Esophagus muscularis mucosa (tissue), 4 donors: ENCODE measurements around the gene CLPSL1. TPM values are rescaled to one million over a fixed set of nuclear protein-coding genes. Genes with fewer than 3 reads are reported as not detected.

Experiments used
- DNase-seq: peaks from one replicate; pipeline ENCODE4 v3.0.0-alpha.2; 2017; ENCODE audit errors: extremely low spot score
- H3K27ac ChIP-seq, 4 donors: fragments of 200-600 bp; sonication (generic); replicated peaks in 1 of 4; 1 replicate in 3 of 4; 2 replicates in 1 of 4; pipeline ENCODE4 v1.5.1; 2016 to 2019; ENCODE audit warnings: mild to moderate bottlenecking in 1 of 4
- H3K27me3 ChIP-seq, 4 donors: fragments of 200-600 bp; sonication (generic); one replicate each; pipeline versions ENCODE4 v1.5.1 to v1.6.0; 2016 to 2019
- H3K36me3 ChIP-seq, 4 donors: fragments of 200-600 bp; sonication (generic); one replicate each; pipeline ENCODE4 v1.5.1; 2016 to 2019
- H3K4me1 ChIP-seq, 4 donors: fragments of 200-600 bp; sonication (generic); one replicate each; pipeline ENCODE4 v1.5.1; 2016 to 2019
- H3K4me3 ChIP-seq, 4 donors: fragments of 200-600 bp; sonication (generic); 1 replicate in 2 of 4; 2 replicates in 2 of 4; pipeline ENCODE4 v1.5.1; 2016 to 2019; ENCODE audit warnings: mild to moderate bottlenecking in 4 of 4, moderate library complexity in 1 of 4
- H3K9me3 ChIP-seq, 4 donors: fragments of 200-600 bp; sonication (generic); 1 replicate in 3 of 4; 2 replicates in 1 of 4; pipeline ENCODE4 v1.5.1; 2016 to 2019
- EP300 ChIP-seq: sonication (generic); formaldehyde crosslinking; IDR thresholded peaks from one replicate; pipeline ENCODE4 v1.6.1; 2017; ENCODE audit warnings: antibody characterized with exemption
- POLR2A ChIP-seq: fragments of 450-650 bp; IDR thresholded peaks from one replicate; pipeline ENCODE4 v1.6.1; 2017; ENCODE audit warnings: antibody characterized with exemption, moderate library complexity, mild to moderate bottlenecking, low read depth
- POLR2AphosphoS5 ChIP-seq, 2 donors: sonication (generic); formaldehyde crosslinking; IDR thresholded peaks; one replicate each; pipeline ENCODE4 v1.6.1; 2017; ENCODE audit warnings: antibody characterized with exemption in 2 of 2
- WGBS: methylation state at CpG from one replicate; pipeline ENCODE4 v1.1.5; 2018; 5-methylcytosine and 5-hydroxymethylcytosine counted together
- intact Hi-C: fragments of 100-400 bp; cut with DNase I; formaldehyde crosslinking; loops from one replicate; pipeline ENCODE4 v1.15.1; 2023
- total RNA-seq, 4 donors: library from RNA; depleted of rRNA; stranded (reverse); fragments of >200 nt; gene quantifications; one replicate each; pipeline versions ENCODE4 v1.1.0 to v1.2.1, GENCODE V29; 2016
- TF ChIP-seq, protein P1 (sequence below), 3 experiments: fragments of 200-600 bp in 2 of 3; fragments of 450-650 bp in 1 of 3; sonication (generic) in 2 of 3; IDR thresholded peaks; one replicate each; pipeline ENCODE4 v1.5.1; 2017 to 2019; ENCODE audit warnings: antibody characterized with exemption in 3 of 3, mild to moderate bottlenecking in 2 of 3, moderate library complexity in 1 of 3

CLPSL1 gene
- total RNA-seq, 4 donors from 2014 or later: not detected

DNA sequence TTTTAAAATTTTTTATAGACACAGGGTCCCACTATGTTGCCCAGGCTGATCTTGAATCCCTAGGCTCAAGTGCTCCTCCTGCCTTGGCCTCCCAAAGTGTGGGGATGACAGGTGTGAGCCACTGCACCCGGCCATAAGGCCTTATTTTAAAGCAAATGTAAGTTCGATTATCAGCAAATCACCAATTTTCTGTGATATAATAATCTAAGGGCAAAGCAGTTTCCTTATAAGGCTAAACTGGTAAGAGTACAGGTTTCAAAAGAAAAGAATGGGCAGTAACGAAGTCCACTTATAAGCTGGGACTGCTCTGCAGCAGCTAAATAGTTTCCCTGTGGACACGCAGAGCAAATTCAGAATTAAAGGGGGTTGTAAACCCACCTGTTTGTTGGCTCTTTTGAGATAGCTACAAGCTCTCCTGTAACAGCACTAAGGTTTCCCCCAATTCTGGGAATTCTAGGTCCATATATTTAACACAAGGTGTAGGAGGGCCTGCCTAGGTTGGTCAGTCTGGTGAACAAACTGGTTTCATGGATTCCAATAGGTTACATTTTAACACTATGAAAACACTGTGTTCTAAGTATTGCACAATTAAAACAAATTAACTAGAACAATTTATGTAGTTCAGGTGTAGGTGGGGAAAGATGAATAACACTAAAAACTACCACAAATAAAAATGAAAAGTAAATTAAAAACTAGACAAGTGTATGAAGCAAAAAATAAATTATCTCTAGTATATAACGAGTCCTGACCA, 50.6 kb downstream of the CLPSL1 start:
- Histone ChIP-seq H3K27me3 (no peaks in the 10 kb centered on the region), H3K27ac (no peak overlapping the region), H3K36me3 (peaks cover 0 to 30% (median 12%) of the 10 kb centered on the region in 4 donors), H3K4me3 (no peak overlapping the region), H3K4me1 (peaks cover 0 to 14% (median 10%) of the 10 kb centered on the region in 4 donors), H3K9me3 (no peaks in the 10 kb centered on the region)
- no peak for DNase-seq
- WGBS: 93% methylated on average over 5 of the region's 5 CpGs
- intact Hi-C loops: no loop called here
- TF ChIP-seq POLR2AphosphoS5 (IDR thresholded peaks at IDR 0.05) (no peak), POLR2A (no peak), EP300 (no peak)
- TF ChIP-seq, protein P1, sequence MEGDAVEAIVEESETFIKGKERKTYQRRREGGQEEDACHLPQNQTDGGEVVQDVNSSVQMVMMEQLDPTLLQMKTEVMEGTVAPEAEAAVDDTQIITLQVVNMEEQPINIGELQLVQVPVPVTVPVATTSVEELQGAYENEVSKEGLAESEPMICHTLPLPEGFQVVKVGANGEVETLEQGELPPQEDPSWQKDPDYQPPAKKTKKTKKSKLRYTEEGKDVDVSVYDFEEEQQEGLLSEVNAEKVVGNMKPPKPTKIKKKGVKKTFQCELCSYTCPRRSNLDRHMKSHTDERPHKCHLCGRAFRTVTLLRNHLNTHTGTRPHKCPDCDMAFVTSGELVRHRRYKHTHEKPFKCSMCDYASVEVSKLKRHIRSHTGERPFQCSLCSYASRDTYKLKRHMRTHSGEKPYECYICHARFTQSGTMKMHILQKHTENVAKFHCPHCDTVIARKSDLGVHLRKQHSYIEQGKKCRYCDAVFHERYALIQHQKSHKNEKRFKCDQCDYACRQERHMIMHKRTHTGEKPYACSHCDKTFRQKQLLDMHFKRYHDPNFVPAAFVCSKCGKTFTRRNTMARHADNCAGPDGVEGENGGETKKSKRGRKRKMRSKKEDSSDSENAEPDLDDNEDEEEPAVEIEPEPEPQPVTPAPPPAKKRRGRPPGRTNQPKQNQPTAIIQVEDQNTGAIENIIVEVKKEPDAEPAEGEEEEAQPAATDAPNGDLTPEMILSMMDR (IDR thresholded peaks at IDR 0.05): no peak

DNA sequence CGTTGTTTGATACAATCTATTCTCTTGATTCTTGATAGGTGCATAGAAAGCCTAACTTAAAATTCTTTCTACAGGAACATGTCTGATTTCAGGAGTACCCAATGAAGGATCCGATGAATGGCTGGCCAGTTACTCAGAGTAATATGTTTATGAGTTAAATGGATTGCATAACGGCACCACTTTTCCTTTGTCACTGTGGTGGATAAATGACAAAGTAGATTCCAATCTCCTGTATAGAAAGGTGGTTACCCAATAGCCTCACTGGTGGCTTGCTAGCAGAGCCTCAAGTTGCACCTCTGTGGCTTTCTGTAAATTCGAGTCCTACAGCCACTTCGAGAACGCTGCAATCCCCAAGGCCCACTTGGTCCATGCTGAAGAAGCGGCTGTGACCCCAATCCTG, 52.7 kb downstream of the CLPSL1 start:
- Histone ChIP-seq H3K9me3 (no peaks in the 10 kb centered on the region), H3K27ac (no peak overlapping the region), H3K27me3 (no peaks in the 10 kb centered on the region), H3K4me1 (peaks cover 0 to 14% (median 10%) of the 10 kb centered on the region in 4 donors), H3K4me3 (no peak overlapping the region), H3K36me3 (peaks cover 0 to 46% (median 21%) of the 10 kb centered on the region in 4 donors)
- intact Hi-C loops: no loop called here
- WGBS: 73% methylated on average over 7 of the region's 7 CpGs
- DNase-seq: no peak
- TF ChIP-seq POLR2A: no peak
- TF ChIP-seq, protein P1 (IDR thresholded peaks at IDR 0.05): no peak
- no peak for TF ChIP-seq EP300
- TF ChIP-seq POLR2AphosphoS5 (IDR thresholded peaks at IDR 0.05): no peak

Other genes with a start within 250 kb of the CLPSL1 start
- gene FKBP5, start 92.1 kb upstream of the CLPSL1 start, total RNA-seq: 100 to 1,000 TPM; 477 to 689 (median 593) TPM
- 1 to 10 TPM in 1 of 4 donors, under 1 TPM in 2, not detected in 1; 0.50 to 1.0 (median 0.83) TPM for gene ARMC12, start 44.0 kb upstream of the CLPSL1 start, total RNA-seq
- not detected for gene CLPSL2, start 4.4 kb upstream of the CLPSL1 start, total RNA-seq
- gene CLPS, start 16.3 kb downstream of the CLPSL1 start, total RNA-seq: not detected
- not detected for gene LHFPL5, start 24.3 kb downstream of the CLPSL1 start, total RNA-seq
- gene SRPK1, start 140.1 kb downstream of the CLPSL1 start, total RNA-seq: 10 to 100 TPM; 25.4 to 36.5 (median 30.4) TPM
- under 1 TPM in 2 of 4 donors, not detected in 2; under 0.01 to 0.17 TPM for gene SLC26A8, start 243.6 kb downstream of the CLPSL1 start, total RNA-seq
- gene MAPK14, start 246.8 kb downstream of the CLPSL1 start, total RNA-seq: 10 to 100 TPM; 53.2 to 70.7 (median 66.9) TPM